Panc1 (cell line): ENCODE results near the gene ANKRD30A. TPM values are rescaled to one million over a fixed set of nuclear protein-coding genes. Genes with fewer than 3 reads are reported as not detected.

ENCODE experiments used
- ATAC-seq: fragments of 200-7000 bp; cut with Tn5 transposase; 2 replicates; pipeline ENCODE4 v1.9.1; 2020; ENCODE audit warnings: mild to moderate bottlenecking, moderate library complexity
- BruUV-seq: library from RNA; stranded (reverse); fragments of 400-500 nt; replicated peaks from 2 replicates; lab custom pipeline; 2021; lab: Mats Ljungman, UMichigan
- CTCF ChIA-PET: fragments of 300-600 bp; sonication (Branson Sonifier 250); formaldehyde crosslinking; loops from one replicate; lab custom pipeline; 2022; ENCODE audit warnings: antibody characterized with exemption; lab: Charles Lee
- POLR2A ChIA-PET: fragments of 300-600 bp; sonication (Branson Sonifier 250); formaldehyde crosslinking; loops from one replicate; lab custom pipeline; 2022; ENCODE audit warnings: antibody characterized with exemption; lab: Charles Lee
- DNase-seq: peaks from one replicate; pipeline ENCODE4 v3.0.0-alpha.2; 2010; ENCODE audit warnings: low read depth, low spot score
- H3K27ac ChIP-seq: 2 replicates; pipeline ENCODE4 v1.5.1; 2011; ENCODE audit warnings: mild to moderate bottlenecking, low read length, inconsistent platforms
- H3K27me3 ChIP-seq: fragments of 200-500 bp; sonication (Bioruptor generic); 2 replicates; pipeline ENCODE4 v1.6.0; 2014; ENCODE audit warnings: low read length, inconsistent platforms; ENCODE audit not compliant: control insufficient read depth, insufficient read depth
- H3K36me3 ChIP-seq: fragments of 200-500 bp; sonication (Bioruptor generic); 2 replicates; pipeline ENCODE4 v1.5.1; 2014; ENCODE audit warnings: inconsistent platforms, mild to moderate bottlenecking, low read length, moderate library complexity; ENCODE audit not compliant: control insufficient read depth, insufficient read depth
- H3K4me1 ChIP-seq: 2 replicates; pipeline ENCODE4 v1.5.1; 2011; ENCODE audit warnings: inconsistent platforms, mild to moderate bottlenecking, low read length, moderate library complexity; ENCODE audit not compliant: control insufficient read depth, insufficient read depth
- H3K4me3 ChIP-seq, 2 experiments: 2 replicates each; pipeline ENCODE4 v1.5.1; 2011 to 2012; ENCODE audit warnings: low read depth in 2 of 2, low read length in 2 of 2, mild to moderate bottlenecking in 2 of 2, inconsistent platforms in 1 of 2, moderate library complexity in 1 of 2
- H3K9me3 ChIP-seq: fragments of 200-500 bp; sonication (Bioruptor generic); 2 replicates; pipeline ENCODE4 v1.5.1; 2014; ENCODE audit warnings: low read depth, mild to moderate bottlenecking, inconsistent platforms, low read length, moderate library complexity; ENCODE audit not compliant: control insufficient read depth, insufficient read depth
- POLR2AphosphoS5 ChIP-seq: IDR thresholded peaks from 2 replicates; pipeline ENCODE4 v1.6.1; 2012; ENCODE audit warnings: mild to moderate bottlenecking, low read depth, low read length, moderate library complexity
- SIN3A ChIP-seq: IDR thresholded peaks from 2 replicates; pipeline ENCODE4 v1.6.1; 2012; ENCODE audit warnings: low read depth, mild to moderate bottlenecking, low read length, moderate library complexity, borderline replicate concordance; ENCODE audit not compliant: insufficient read depth
- TCF7L2 ChIP-seq: IDR thresholded peaks from 2 replicates; pipeline ENCODE4 v1.6.1; 2011; ENCODE audit warnings: mild to moderate bottlenecking, low read depth, low read length, inconsistent platforms
- in situ Hi-C: cut with HindIII; loops from 2 replicates; pipeline ENCODE4 v1.10.0; 2016; ENCODE audit warnings: low sequenced_read_pairs, low pct_unique_long_range_greater_than_20kb
- intact Hi-C: fragments of 100-400 bp; cut with micrococcal nuclease; formaldehyde crosslinking; loops from one replicate; pipeline ENCODE4 v1.10.0; 2022; ENCODE audit not compliant: unreplicated experiment
- total RNA-seq: library from RNA; stranded (reverse); gene quantifications from one replicate; pipeline ENCODE4 v1.2.1, GENCODE V29; 2021; ENCODE audit not compliant: unreplicated experiment
- TF ChIP-seq, protein P1 (sequence below): fragments of 450-650 bp; IDR thresholded peaks from 2 replicates; pipeline ENCODE4 v1.5.1; 2017; ENCODE audit warnings: mild to moderate bottlenecking
- TF ChIP-seq, protein P2 (sequence below), 2 experiments: IDR thresholded peaks; 2 replicates each; pipeline ENCODE4 v1.6.1; 2011 to 2012; ENCODE audit warnings: low read depth in 2 of 2, control low read depth in 1 of 2, low read length in 1 of 2, mild to moderate bottlenecking in 1 of 2, moderate library complexity in 1 of 2; ENCODE audit not compliant: insufficient read depth in 1 of 2

Gene ANKRD30A
- total RNA-seq, 1 experiment from 2014 or later = not detected

DNA sequence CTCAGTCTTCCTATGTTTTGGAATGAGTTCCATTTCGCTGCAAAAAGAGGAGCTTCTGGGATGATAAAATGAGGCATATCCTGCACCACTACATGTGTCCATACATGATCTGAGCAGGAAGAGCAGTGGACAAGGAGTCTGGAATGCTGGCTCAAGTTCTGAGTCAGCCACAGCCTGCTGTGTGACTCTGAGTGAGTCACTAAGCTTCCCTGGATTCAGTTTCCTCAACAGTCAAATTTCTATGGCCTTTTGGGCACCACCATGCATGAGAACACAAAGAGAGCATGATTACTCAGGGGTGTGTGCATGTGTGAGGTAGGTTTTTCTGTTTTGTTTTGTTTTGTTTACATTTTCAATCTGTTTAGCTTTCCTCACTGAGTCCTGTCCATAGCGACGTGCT lies 254.6 kb downstream of the ANKRD30A start:
- Histone ChIP-seq H3K9me3 (no peaks in the 10 kb centered on the region), H3K27ac (no peak overlapping the region), H3K4me1 (no peaks in the 10 kb centered on the region), H3K4me3 (no peak overlapping the region), H3K36me3 (no peaks in the 10 kb centered on the region), H3K27me3 (no peaks in the 10 kb centered on the region)
- ChIA-PET POLR2A (no interaction called here), CTCF (interaction anchor here (0.6 kb wide), 1 partner anchor 531 kb away, joined by 9 read pairs; no protein-coding TSS in a partner anchor)
- BruUV-seq = no TSS peak
- intact Hi-C loops (no loop called here), in situ Hi-C loops (no loop called here)
- ATAC-seq (no peak), DNase-seq (peak; percentile 22)
- TF ChIP-seq TCF7L2 (no peak), POLR2AphosphoS5 (no peak), SIN3A (no peak)
- TF ChIP-seq, protein P1, sequence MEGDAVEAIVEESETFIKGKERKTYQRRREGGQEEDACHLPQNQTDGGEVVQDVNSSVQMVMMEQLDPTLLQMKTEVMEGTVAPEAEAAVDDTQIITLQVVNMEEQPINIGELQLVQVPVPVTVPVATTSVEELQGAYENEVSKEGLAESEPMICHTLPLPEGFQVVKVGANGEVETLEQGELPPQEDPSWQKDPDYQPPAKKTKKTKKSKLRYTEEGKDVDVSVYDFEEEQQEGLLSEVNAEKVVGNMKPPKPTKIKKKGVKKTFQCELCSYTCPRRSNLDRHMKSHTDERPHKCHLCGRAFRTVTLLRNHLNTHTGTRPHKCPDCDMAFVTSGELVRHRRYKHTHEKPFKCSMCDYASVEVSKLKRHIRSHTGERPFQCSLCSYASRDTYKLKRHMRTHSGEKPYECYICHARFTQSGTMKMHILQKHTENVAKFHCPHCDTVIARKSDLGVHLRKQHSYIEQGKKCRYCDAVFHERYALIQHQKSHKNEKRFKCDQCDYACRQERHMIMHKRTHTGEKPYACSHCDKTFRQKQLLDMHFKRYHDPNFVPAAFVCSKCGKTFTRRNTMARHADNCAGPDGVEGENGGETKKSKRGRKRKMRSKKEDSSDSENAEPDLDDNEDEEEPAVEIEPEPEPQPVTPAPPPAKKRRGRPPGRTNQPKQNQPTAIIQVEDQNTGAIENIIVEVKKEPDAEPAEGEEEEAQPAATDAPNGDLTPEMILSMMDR = no peak
- TF ChIP-seq, protein P2, sequence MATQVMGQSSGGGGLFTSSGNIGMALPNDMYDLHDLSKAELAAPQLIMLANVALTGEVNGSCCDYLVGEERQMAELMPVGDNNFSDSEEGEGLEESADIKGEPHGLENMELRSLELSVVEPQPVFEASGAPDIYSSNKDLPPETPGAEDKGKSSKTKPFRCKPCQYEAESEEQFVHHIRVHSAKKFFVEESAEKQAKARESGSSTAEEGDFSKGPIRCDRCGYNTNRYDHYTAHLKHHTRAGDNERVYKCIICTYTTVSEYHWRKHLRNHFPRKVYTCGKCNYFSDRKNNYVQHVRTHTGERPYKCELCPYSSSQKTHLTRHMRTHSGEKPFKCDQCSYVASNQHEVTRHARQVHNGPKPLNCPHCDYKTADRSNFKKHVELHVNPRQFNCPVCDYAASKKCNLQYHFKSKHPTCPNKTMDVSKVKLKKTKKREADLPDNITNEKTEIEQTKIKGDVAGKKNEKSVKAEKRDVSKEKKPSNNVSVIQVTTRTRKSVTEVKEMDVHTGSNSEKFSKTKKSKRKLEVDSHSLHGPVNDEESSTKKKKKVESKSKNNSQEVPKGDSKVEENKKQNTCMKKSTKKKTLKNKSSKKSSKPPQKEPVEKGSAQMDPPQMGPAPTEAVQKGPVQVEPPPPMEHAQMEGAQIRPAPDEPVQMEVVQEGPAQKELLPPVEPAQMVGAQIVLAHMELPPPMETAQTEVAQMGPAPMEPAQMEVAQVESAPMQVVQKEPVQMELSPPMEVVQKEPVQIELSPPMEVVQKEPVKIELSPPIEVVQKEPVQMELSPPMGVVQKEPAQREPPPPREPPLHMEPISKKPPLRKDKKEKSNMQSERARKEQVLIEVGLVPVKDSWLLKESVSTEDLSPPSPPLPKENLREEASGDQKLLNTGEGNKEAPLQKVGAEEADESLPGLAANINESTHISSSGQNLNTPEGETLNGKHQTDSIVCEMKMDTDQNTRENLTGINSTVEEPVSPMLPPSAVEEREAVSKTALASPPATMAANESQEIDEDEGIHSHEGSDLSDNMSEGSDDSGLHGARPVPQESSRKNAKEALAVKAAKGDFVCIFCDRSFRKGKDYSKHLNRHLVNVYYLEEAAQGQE (IDR thresholded peaks at IDR 0.05; ENCODE audit: insufficient read depth in 1 of 2, low read depth in 2 of 2, low read length in 1 of 2) = no peak

DNA sequence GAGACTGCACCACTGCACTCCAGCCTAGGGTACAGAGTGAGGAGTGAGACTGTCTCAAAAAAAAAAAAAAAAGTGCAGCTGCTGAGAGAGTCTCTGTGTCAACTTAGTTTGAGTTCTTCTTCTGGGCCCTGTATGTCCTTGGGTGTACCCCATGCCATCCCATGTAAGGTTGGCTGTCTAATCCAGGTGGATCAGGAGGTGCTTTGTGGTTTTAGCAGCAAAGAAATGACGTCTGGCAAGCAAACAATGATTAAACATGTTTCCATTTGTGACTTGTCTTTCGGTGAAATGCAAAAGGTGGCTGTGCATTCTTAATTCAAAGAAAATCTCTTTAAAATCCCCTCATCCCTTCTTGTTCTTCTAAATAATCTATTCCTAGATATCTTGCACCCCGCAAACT lies 255.9 kb downstream of the ANKRD30A start:
- Histone ChIP-seq H3K27ac (no peak overlapping the region), H3K4me1 (no peaks in the 10 kb centered on the region), H3K27me3 (no peaks in the 10 kb centered on the region), H3K4me3 (no peak overlapping the region), H3K9me3 (no peaks in the 10 kb centered on the region), H3K36me3 (no peaks in the 10 kb centered on the region)
- ATAC-seq (no peak), DNase-seq (no peak)
- ChIA-PET CTCF (no interaction called here), POLR2A (no interaction called here)
- no TSS peak for BruUV-seq
- in situ Hi-C loops = no loop called here
- intact Hi-C loops = no loop called here
- TF ChIP-seq, protein P1 = no peak
- TF ChIP-seq POLR2AphosphoS5 (no peak), TCF7L2 (no peak), SIN3A (no peak)
- TF ChIP-seq, protein P2 (IDR thresholded peaks at IDR 0.05; ENCODE audit: insufficient read depth in 1 of 2, low read depth in 2 of 2, low read length in 1 of 2) = no peak
